HG03095 (cell line): Measurements from ENCODE around the gene DGKD.

ENCODE experiments used
- ATAC-seq: cut with Tn5 transposase; IDR thresholded peaks from one replicate; pipeline ENCODE4 v1.9.1; 2021; ENCODE audit warnings: moderate library complexity; ENCODE audit not compliant: unreplicated experiment

Gene DGKD

GRCh38 chr2:233490831-233491230 lies 136.5 kb downstream of the DGKD start:
- ATAC-seq: no peak

- no peak for ATAC-seq
Measured at GRCh38 chr2:233491326-233491725, 137.0 kb downstream of the DGKD start.

DNA sequence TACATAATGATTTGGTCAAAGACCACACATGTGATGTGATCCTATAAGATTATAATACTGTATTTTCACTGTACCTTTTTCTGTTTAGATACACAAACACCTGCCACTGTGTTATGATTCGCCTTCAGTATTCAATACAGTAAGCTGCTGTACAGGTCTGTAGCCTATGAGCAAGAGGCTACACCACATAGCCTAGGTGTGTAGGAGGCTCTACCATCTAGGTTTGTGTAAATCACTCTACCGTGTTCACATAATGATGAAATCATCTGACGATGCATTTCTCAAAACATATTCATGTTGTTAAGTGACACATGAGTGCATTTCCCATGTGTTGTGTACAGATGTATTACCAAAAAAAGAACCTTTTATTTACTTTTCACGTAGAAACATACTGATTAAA lies 137.8 kb downstream of the DGKD start:
- no peak for ATAC-seq

DNA sequence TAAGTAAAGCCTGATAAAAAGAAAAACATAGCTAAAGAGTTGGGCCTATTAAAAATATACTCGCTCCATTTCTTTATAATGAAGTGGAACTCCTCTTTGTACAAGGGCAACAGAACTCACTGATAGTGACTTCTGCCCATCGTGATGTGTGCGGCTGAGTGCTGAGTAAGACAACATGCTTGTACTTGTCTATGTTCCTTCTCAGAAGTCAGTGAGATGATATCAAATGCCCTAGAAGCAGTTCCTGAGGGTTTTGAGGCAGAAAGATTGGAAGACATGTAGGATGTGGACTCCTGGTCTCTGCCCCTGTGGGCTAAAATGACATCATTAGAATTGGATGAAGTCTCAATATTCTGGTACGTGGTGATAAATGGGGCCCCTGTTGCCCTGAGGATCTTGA lies 138.5 kb downstream of the DGKD start:
- ATAC-seq: no peak

DNA sequence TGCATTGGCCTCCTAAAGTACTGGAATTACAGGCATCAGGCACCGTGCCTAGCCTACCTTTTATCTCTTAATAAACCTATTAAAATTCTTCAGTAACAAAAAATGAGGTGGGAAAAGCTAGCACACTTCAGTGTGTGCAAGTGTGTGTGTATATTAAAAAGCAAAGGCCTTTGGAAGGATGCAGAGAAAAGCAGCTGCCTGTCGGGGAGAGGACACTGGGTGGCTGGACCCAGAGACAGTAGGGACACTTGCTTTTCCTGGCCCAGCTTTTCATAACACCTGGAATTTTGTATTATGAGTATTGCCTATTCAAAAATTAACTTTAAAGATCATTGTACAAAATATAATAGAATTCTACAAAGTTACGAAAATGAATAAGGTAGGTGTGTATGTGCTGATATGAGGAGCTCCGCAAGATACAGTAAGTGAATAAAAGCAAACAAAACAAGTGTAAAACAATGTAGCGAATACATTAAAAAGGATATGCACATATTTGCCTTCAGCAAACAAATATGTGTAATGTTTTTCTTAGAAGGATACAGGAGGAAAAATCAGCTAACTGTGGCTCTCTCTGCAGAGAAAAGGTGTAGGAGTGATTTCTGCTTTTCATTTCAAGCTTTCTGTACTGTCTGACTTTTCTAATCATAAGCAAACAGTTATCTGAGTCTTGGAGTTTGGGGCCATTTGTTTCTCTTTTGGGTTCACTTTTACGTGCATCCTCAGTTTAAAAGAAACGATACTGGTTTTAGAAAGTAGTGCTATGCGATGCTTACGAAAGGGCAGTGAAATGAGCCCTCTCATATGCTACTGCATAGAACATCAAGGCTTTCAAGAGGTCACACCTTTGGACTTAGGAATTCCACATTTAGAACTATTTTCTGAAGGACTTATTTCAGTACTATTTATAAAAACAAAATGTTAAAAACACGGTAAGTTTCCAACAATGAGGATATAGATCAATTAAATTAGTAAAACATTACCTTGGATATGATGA lies 141.5 kb downstream of the DGKD start:
- ATAC-seq: no peak

DNA sequence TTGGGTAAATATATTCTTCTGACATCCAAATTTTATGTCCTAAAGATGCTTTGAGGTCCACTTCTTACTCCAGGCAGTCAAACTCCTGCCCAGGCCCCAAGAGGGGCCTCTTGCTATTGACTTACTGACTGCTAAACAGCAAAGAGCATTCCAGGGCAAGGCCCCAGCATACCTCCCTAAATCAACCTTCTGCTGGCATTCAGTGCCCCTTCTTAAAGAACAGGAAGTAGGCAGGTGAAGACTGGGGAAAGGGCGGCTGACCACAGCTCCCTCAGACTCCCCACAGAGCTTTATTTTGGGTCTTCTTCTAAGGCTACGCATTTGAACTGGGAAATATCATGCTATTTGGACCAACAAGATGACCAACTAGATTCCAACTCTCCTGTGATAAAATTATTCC lies 143.4 kb downstream of the DGKD start:
- no peak for ATAC-seq

DNA sequence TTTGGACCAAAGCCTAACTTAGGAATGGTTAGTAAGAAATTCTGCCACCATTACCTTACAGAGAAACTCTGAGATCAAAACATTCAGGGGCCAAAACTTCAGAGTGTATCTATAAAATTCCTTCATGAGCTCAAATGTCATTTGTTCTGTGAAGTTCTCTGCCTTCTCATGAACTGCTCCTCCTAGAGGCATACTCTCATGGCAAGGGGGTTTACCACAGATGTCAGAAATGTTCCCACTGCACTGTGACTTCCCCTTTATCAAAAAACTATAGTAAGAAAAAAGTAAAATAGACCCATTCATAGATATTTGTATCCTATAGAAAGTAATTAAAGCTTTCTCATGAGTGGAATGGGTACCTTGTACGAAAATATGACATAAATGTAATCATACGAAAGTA lies 143.8 kb downstream of the DGKD start:
- ATAC-seq: no peak

DNA sequence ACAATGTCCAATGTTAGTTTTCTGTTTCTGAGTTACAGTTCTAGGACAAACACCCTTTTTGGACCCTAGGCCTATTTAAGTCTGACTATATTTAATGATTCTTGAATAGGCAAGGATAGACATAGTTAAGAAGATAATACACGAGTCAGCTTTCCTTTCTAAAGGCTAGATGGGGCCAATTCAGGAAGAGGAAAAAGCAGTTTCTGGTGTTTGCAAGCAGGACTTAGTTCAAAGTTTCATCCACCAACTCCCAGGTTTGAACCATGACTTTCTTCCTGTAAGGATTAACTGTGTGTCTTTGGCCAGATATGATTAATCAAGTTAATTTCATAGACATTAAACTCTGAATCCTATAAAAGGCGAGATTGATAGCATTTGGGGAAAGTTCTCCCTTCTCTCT lies 145.6 kb downstream of the DGKD start:
- no peak for ATAC-seq

DNA sequence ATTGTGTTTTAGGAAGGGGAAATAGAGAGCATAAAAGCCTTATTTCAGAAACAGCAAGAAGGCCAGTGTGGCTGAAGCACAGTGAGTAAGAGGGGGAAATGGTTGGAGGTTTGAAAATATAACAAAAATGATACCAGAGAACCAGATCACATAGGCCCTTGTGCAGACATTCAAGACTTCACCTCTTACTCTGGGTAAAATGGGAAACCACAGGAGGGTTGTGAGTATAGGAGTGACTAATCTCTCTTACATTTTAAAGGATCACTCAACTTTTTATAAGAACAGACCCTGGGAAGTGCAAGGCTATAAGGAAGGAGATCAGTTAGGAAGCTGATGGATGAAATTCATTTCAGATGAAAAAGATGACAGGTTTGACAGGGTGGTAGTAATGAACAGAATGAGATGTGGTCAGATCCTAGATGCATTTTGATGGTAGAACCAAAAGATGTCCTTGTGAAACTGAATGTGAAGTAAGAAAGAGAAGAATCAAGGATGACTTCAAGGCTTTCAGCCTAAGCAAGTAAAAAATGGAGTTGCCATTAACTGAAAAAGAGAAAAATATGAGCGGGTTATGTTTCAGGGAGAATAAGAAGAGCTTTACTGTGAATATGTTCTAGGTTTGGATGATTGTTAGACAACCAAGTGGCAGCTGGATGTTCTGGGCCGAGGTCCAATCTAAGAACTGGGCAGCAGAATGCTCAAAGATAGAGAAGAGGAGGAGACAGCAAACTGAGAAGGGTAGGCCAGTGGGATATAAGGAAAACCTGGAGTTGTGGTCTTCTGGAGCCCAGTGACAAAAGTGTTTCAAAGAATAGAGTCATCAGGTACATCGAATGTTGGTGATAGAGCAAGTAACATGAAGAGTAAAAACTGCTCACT lies 147.1 kb downstream of the DGKD start:
- no peak for ATAC-seq

DNA sequence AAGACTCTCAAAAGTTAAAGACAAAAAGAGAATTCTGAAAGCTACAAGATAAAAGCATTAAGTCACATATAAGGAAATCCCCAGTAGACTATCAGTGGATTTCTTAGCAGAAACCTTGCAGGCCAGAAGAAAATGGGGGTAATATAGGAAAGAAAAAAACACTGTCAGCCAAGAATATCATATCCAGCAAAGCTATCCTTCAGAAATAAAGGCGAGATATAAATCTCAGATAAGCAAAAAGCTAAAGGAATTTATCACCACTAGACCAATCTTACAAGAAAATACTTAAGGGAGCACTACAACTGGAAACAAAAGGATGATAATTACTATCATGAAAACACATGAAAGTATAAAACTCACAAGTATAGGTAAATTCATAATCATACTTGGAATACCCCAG lies 149.2 kb downstream of the DGKD start:
- no peak for ATAC-seq

- no peak for ATAC-seq
Measured at GRCh38 chr2:233503947-233504637, 149.8 kb downstream of the DGKD start.

- no peak for ATAC-seq
Measured at GRCh38 chr2:233513953-233514655, 159.8 kb downstream of the DGKD start.

DNA sequence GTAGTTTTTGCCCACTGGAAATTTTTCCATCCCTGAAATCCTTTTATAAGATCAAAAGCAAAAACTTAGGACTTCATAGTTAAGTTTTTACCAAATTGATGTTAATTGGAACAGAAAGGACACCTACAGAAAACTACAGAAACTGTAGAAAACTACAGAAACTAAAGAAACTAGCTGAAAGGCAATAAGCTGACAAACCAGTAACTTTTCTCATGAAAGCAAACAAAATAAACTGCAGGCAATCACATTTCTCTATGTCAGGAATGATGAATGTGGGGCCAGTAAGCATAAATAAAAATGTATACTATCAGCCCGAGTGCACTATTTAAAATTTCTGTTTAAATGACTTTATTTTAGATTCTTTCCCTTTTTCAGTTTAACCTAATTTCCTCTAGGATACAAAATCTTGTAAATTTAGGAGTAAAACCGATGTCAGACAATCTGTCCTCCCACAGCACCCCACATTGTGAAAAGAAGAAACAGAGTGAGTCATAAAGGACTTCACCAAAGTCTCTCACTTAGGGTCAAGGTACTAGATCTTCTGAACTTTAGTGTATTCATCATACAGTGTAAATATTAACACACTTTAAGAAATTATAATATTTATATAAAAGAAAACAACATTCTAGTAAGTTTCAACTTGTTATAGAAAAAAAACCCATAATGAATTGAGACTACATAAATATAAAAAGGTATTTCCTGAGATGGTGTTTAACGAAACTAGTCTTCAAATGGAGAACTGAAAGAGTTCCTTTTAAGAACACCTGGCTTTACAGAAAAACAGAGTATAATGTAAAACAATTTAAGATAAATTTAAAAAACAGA lies 165.7 kb downstream of the DGKD start:
- ATAC-seq: peak; percentile 92
